ENCODE measurements around the gene SPATA31C1. TPM values are rescaled to one million over a fixed set of nuclear protein-coding genes. Genes with fewer than 3 reads are reported as not detected.
A peak's percentile ranks its signal among the peaks of the same experiment; 100 is the strongest.
"Not testable (repeated sequence)": the region's sequence is repeated elsewhere in the genome, so short reads cannot be mapped to it uniquely, and the experiment has no call there.

SPATA31C1 gene
- total RNA-seq, 5 donors from 2014 or later (not counting 1 experiment from before 2014, with no cell fraction given), result not detected

DNA sequence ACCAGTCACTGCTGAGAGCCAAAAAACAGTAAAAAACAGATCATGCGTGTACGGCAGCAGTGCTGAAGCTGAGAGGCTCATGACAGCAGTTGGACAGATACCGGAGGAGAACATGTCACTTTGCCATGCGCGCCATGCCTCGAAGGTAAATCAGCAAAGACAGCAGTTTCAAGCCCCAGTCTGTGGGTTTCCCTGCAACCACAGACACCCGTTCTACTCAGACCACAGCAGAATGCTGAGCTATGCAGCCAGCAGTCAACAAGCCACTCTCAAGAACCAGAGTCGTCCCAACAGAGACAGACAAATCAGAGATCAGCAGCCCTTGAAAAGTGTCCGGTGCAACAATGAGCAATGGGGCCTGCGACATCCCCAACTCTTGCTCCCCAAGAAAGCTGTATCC lies 5.2 kb downstream of the SPATA31C1 start:
- H3K4me3 ChIP-seq (ENCODE audit: control insufficient read depth in 1 of 2, extremely low read depth in 1 of 2, low read length in 1 of 2); H3K9me3 ChIP-seq; H3K4me1 Mint-ChIP-seq; CTCF ChIA-PET; H3K27ac Mint-ChIP-seq; H3K9me3 Mint-ChIP-seq; H3K27me3 Mint-ChIP-seq; H3K4me3 Mint-ChIP-seq; POLR2A ChIA-PET; H3K4me1 ChIP-seq (ENCODE audit: control insufficient read depth in 1 of 2, extremely low read depth in 1 of 2, insufficient read depth in 2 of 2, low read length in 2 of 2); H3K27ac ChIP-seq (ENCODE audit: low read length); H3K27me3 ChIP-seq (replicated peaks in 1 of 2; ENCODE audit: control insufficient read depth in 2 of 2, extremely low read depth in 1 of 2, insufficient read depth in 2 of 2, low read length in 1 of 2); H3K36me3 Mint-ChIP-seq; ATAC-seq (replicated peaks in 1 of 4); H3K36me3 ChIP-seq (ENCODE audit: control insufficient read depth in 2 of 2, extremely low read depth in 1 of 2, insufficient read depth in 1 of 2, low read length in 1 of 2): not testable (repeated sequence)
- WGBS (ENCODE audit: insufficient coverage), result 0% methylated on average over 5 of the region's 10 CpGs
- peak in 2 of 35 experiments; percentile 5 to 15 for DNase-seq

DNA sequence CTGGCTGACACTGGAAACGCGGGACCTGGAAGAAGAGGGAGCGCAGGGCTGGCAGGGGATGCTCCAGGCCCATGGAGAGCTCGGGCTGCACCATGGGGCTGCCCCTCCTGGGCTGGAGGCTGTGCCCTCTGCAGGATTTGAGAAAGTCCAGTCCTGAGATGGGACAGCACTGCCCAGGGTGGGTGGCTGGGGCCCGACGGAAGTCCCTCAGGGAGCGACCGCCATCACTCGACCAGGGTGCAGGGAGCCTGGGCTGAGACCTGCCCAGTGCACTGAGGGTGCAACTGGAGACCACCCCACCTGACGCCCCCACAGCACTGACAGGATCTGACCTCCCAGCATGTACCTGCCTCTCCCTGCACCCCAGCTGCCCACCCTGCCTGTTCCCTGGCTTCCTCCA lies 7.1 kb downstream of the SPATA31C1 start:
- H3K36me3 ChIP-seq (ENCODE audit: control insufficient read depth in 2 of 2, extremely low read depth in 1 of 2, insufficient read depth in 1 of 2, low read length in 1 of 2); H3K36me3 Mint-ChIP-seq; H3K4me1 Mint-ChIP-seq; H3K9me3 ChIP-seq; H3K27ac ChIP-seq (ENCODE audit: low read length); H3K9me3 Mint-ChIP-seq; H3K27me3 ChIP-seq (replicated peaks in 1 of 2; ENCODE audit: control insufficient read depth in 2 of 2, extremely low read depth in 1 of 2, insufficient read depth in 2 of 2, low read length in 1 of 2); H3K27ac Mint-ChIP-seq; H3K4me1 ChIP-seq (ENCODE audit: control insufficient read depth in 1 of 2, extremely low read depth in 1 of 2, insufficient read depth in 2 of 2, low read length in 2 of 2); H3K4me3 Mint-ChIP-seq; H3K27me3 Mint-ChIP-seq; DNase-seq; H3K4me3 ChIP-seq (ENCODE audit: control insufficient read depth in 1 of 2, extremely low read depth in 1 of 2, low read length in 1 of 2); POLR2A ChIA-PET; ATAC-seq (replicated peaks in 1 of 4): not testable (repeated sequence)
- 93% methylated on average over 3 of the region's 10 CpGs for WGBS (ENCODE audit: insufficient coverage)
- CTCF ChIA-PET, result interaction anchor here in 1 of 2 donors (0.6 kb wide), 1 partner anchor 408 kb away, joined by 4 read pairs; no protein-coding TSS in a partner anchor

DNA sequence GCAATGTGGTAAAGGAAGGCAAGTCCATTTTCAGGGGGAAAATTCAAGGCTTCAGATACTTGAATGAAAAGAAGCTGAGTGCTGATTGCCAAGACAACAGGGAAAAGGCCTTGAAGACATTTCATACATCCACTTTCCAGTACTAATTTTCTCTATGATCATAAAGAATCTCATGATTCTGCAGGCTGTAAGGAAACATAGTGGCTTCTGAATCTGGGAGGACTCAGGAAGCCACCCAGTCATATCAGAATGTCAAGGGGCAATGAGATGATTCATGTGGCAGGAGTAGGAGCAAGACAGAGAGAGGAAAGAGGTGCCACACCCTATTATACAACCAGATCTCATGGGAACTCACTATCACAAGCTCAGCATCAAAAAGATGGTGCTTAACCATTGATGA lies 11.4 kb downstream of the SPATA31C1 start:
- H3K9me3 Mint-ChIP-seq; ATAC-seq (replicated peaks in 1 of 4); DNase-seq; H3K27me3 Mint-ChIP-seq; H3K36me3 ChIP-seq (ENCODE audit: control insufficient read depth in 2 of 2, extremely low read depth in 1 of 2, insufficient read depth in 1 of 2, low read length in 1 of 2); H3K27ac ChIP-seq (ENCODE audit: low read length); H3K27me3 ChIP-seq (replicated peaks in 1 of 2; ENCODE audit: control insufficient read depth in 2 of 2, extremely low read depth in 1 of 2, insufficient read depth in 2 of 2, low read length in 1 of 2); H3K4me3 Mint-ChIP-seq; H3K4me1 Mint-ChIP-seq; H3K4me3 ChIP-seq (ENCODE audit: control insufficient read depth in 1 of 2, extremely low read depth in 1 of 2, low read length in 1 of 2); H3K9me3 ChIP-seq; CTCF ChIA-PET; H3K36me3 Mint-ChIP-seq; H3K27ac Mint-ChIP-seq; POLR2A ChIA-PET; H3K4me1 ChIP-seq (ENCODE audit: control insufficient read depth in 1 of 2, extremely low read depth in 1 of 2, insufficient read depth in 2 of 2, low read length in 2 of 2): not testable (repeated sequence)

DNA sequence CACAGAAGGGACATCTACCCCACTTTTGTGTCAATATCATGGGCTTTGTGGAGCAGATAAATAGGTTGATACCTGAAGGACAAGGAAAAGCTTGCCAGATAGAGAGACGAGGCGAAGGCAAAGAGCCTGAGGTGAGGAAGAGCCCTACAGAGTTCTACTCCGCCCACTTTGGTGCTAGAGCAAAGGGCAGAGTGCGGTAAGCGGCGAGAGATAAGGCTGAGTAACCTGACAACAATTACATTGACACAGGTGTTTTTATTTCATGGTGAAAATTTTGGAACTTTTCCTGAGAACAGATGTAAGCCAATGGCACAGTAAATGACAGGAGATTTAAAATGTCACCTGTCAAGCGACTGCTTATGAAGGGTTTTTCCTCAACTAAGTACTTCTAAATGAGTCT lies 16.7 kb downstream of the SPATA31C1 start:
- H3K36me3 Mint-ChIP-seq; H3K27ac ChIP-seq (ENCODE audit: low read length); H3K27me3 ChIP-seq (replicated peaks in 1 of 2; ENCODE audit: control insufficient read depth in 2 of 2, extremely low read depth in 1 of 2, insufficient read depth in 2 of 2, low read length in 1 of 2); H3K4me1 Mint-ChIP-seq; DNase-seq; H3K4me3 Mint-ChIP-seq; H3K4me1 ChIP-seq (ENCODE audit: control insufficient read depth in 1 of 2, extremely low read depth in 1 of 2, insufficient read depth in 2 of 2, low read length in 2 of 2); POLR2A ChIA-PET; H3K4me3 ChIP-seq (ENCODE audit: control insufficient read depth in 1 of 2, extremely low read depth in 1 of 2, low read length in 1 of 2); H3K9me3 ChIP-seq; H3K36me3 ChIP-seq (ENCODE audit: control insufficient read depth in 2 of 2, extremely low read depth in 1 of 2, insufficient read depth in 1 of 2, low read length in 1 of 2); ATAC-seq (replicated peaks in 1 of 4); H3K27ac Mint-ChIP-seq; H3K9me3 Mint-ChIP-seq; CTCF ChIA-PET: not testable (repeated sequence)
- peaks cover 0 to 12% of the 10 kb centered on the region in 2 donors for H3K27me3 Mint-ChIP-seq
- no CpG with 5 or more reads among the region's 7 CpGs for WGBS (ENCODE audit: insufficient coverage)

DNA sequence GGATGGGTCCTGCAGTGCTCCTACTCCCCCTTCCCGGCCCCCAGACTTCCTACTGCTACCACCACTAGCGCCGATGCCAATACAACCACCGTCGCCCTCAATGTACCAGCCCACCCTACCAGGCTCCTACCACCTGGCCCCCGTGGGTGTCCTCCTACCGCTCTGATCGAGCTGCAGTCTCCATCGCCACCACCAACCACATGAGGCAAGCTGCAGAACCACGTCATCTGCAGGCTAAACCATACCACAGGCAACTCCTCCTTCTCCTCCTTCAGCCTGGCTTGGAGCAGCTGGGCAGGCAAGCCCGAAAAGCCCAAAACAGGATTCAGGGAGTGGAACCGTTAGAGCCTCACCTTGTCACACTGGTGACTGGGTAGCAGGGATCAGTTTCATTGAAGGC lies 19.6 kb downstream of the SPATA31C1 start:
- H3K27ac Mint-ChIP-seq, POLR2A ChIA-PET: not testable (repeated sequence)

DNA sequence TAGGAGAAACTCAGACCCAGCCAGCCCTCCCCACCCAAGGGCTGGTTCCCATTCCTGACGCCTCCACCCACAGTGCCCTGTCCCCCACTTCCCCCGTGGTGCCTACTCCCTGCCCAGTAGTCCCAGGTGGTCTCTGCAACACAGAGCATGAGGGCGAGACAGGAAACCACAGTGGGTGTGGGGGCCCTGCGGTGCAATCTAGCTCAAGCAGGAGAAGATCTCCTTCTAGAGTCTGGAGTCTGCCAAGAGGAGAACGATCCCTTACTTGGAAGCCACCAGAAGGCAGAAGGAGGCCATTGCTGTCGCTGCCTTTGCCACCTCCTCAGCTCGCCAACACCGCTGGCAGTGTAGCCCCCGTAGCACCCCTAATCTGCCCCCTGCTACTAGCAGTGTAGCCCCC lies 20.2 kb downstream of the SPATA31C1 start:
- H3K4me3 Mint-ChIP-seq; H3K9me3 ChIP-seq; H3K9me3 Mint-ChIP-seq; H3K36me3 ChIP-seq (ENCODE audit: control insufficient read depth in 2 of 2, extremely low read depth in 1 of 2, insufficient read depth in 1 of 2, low read length in 1 of 2); H3K27me3 ChIP-seq (replicated peaks in 1 of 2; ENCODE audit: control insufficient read depth in 2 of 2, extremely low read depth in 1 of 2, insufficient read depth in 2 of 2, low read length in 1 of 2); H3K27ac Mint-ChIP-seq; H3K4me1 Mint-ChIP-seq; DNase-seq; CTCF ChIA-PET; H3K27ac ChIP-seq (ENCODE audit: low read length); H3K4me1 ChIP-seq (ENCODE audit: control insufficient read depth in 1 of 2, extremely low read depth in 1 of 2, insufficient read depth in 2 of 2, low read length in 2 of 2); ATAC-seq (replicated peaks in 1 of 4); H3K4me3 ChIP-seq (ENCODE audit: control insufficient read depth in 1 of 2, extremely low read depth in 1 of 2, low read length in 1 of 2); H3K36me3 Mint-ChIP-seq; POLR2A ChIA-PET: not testable (repeated sequence)
- peaks cover 0 to 12% of the 10 kb centered on the region in 2 donors for H3K27me3 Mint-ChIP-seq
- WGBS (ENCODE audit: insufficient coverage), result 0% methylated on average over 3 of the region's 9 CpGs

More for the DNA sequence above, 19.6 kb downstream of the SPATA31C1 start:
- ATAC-seq (replicated peaks in 1 of 4); H3K4me3 Mint-ChIP-seq; H3K9me3 Mint-ChIP-seq; H3K36me3 Mint-ChIP-seq; CTCF ChIA-PET; H3K4me1 ChIP-seq (ENCODE audit: control insufficient read depth in 1 of 2, extremely low read depth in 1 of 2, insufficient read depth in 2 of 2, low read length in 2 of 2); H3K27me3 ChIP-seq (replicated peaks in 1 of 2; ENCODE audit: control insufficient read depth in 2 of 2, extremely low read depth in 1 of 2, insufficient read depth in 2 of 2, low read length in 1 of 2); H3K27ac ChIP-seq (ENCODE audit: low read length); H3K36me3 ChIP-seq (ENCODE audit: control insufficient read depth in 2 of 2, extremely low read depth in 1 of 2, insufficient read depth in 1 of 2, low read length in 1 of 2); H3K4me3 ChIP-seq (ENCODE audit: control insufficient read depth in 1 of 2, extremely low read depth in 1 of 2, low read length in 1 of 2); H3K9me3 ChIP-seq; H3K4me1 Mint-ChIP-seq: not testable (repeated sequence)
- H3K27me3 Mint-ChIP-seq, result peaks cover 0 to 12% of the 10 kb centered on the region in 2 donors
- DNase-seq, result peak in 1 of 35 experiments; percentile 12
- WGBS (ENCODE audit: insufficient coverage), result no CpG with 5 or more reads among the region's 12 CpGs

DNA sequence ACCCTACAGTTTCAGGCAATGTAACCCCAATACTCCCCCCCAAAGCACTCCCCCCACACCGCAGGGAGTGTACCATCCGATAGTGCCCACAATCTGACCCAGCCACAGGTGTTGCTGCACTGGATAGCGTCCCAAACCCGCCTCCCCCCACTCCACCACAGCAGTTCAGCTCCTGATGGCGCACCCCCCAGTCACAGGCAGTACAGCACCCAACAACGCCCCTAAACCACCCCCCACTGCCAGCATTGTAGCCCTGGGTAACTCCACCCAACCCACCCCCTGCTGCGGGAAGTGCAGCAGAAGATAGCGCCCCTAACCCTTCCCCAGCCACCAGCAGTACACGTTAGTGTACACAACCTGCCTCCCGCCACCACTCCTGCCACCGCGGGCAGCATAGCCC lies 20.6 kb downstream of the SPATA31C1 start:
- H3K36me3 ChIP-seq (ENCODE audit: control insufficient read depth in 2 of 2, extremely low read depth in 1 of 2, insufficient read depth in 1 of 2, low read length in 1 of 2); H3K9me3 ChIP-seq; H3K4me3 ChIP-seq (ENCODE audit: control insufficient read depth in 1 of 2, extremely low read depth in 1 of 2, low read length in 1 of 2); H3K27ac Mint-ChIP-seq; H3K4me3 Mint-ChIP-seq; H3K36me3 Mint-ChIP-seq; CTCF ChIA-PET; H3K9me3 Mint-ChIP-seq; H3K4me1 ChIP-seq (ENCODE audit: control insufficient read depth in 1 of 2, extremely low read depth in 1 of 2, insufficient read depth in 2 of 2, low read length in 2 of 2); DNase-seq; POLR2A ChIA-PET; ATAC-seq (replicated peaks in 1 of 4); H3K27ac ChIP-seq (ENCODE audit: low read length); H3K4me1 Mint-ChIP-seq; H3K27me3 ChIP-seq (replicated peaks in 1 of 2; ENCODE audit: control insufficient read depth in 2 of 2, extremely low read depth in 1 of 2, insufficient read depth in 2 of 2, low read length in 1 of 2): not testable (repeated sequence)
- WGBS (ENCODE audit: insufficient coverage), result no CpG with 5 or more reads among the region's 12 CpGs
- H3K27me3 Mint-ChIP-seq, result peaks cover 0 to 12% of the 10 kb centered on the region in 2 donors
